ENCODE data around the gene ZNF28.
A peak's percentile ranks its signal among the peaks of the same experiment; 100 is the strongest.

DNA sequence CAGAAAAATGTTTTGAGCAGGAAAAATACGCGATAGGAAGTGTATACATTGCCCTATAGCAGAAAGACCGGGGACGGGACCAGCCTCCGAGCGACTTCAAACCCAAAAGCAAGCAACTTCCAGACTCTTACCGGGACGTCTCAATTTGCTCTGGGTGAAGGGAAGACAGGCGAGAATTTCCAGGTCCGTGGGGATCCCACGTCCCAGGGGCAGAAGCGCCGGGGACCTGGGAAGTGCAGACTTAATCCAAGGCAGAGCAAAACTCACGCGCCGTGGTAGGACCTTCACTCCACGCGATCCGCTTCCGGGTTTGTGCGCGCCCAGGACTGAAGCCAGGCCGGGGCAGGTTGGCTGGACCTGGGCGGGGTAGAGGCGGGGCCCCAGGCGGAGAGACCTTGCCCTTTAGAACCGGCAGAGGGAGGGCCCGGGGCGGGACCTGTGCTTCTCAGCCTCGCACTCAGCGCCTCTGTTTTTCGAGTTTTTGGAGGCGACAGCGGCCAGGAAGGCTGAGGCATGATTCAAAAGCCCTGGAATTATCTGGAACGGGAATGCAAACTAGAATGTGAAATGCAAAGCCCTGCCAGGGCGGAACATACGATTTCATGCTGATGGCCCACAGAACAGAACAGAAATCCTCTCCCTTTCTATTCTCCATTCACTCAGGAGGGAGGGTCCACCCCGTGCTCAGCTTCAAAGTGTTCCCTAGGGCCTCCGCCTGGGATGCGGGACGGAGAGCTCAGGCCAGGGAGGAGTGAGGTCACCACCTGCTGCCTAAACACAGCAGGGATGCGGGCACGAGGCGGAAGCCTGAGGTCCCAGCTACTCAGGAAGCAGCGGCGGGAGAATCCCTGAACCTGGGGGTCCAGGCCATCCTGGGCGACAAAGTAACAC, 34.7 kb downstream of the ZNF28 start, which contains the start of gene ZNF600:
- TF ChIP-seq, protein P1, sequence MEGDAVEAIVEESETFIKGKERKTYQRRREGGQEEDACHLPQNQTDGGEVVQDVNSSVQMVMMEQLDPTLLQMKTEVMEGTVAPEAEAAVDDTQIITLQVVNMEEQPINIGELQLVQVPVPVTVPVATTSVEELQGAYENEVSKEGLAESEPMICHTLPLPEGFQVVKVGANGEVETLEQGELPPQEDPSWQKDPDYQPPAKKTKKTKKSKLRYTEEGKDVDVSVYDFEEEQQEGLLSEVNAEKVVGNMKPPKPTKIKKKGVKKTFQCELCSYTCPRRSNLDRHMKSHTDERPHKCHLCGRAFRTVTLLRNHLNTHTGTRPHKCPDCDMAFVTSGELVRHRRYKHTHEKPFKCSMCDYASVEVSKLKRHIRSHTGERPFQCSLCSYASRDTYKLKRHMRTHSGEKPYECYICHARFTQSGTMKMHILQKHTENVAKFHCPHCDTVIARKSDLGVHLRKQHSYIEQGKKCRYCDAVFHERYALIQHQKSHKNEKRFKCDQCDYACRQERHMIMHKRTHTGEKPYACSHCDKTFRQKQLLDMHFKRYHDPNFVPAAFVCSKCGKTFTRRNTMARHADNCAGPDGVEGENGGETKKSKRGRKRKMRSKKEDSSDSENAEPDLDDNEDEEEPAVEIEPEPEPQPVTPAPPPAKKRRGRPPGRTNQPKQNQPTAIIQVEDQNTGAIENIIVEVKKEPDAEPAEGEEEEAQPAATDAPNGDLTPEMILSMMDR (IDR thresholded peaks at IDR 0.05) = peak in 4 of 6 experiments; percentile 30 to 38 (median 34)
- TF ChIP-seq POLR2A (IDR thresholded peaks at IDR 0.05) = peak; percentile 65 to 75

All from Peyer's patch (tissue), 4 donors.